Esophagus squamous epithelium (tissue), 5 donors: Measurements from ENCODE around the gene MEOX2. TPM values are rescaled to one million over a fixed set of nuclear protein-coding genes. Genes with fewer than 3 reads are reported as not detected.

Experiments
- DNase-seq: peaks from one replicate; lab custom pipeline; 2025; lab: John Stamatoyannopoulos, UW
- H3K27ac ChIP-seq, 4 donors: fragments of 200-600 bp; sonication (generic); one replicate each; pipeline ENCODE4 v1.5.1; 2016 to 2019; ENCODE audit warnings: mild to moderate bottlenecking in 1 of 4
- H3K27me3 ChIP-seq, 4 donors: fragments of 200-600 bp; sonication (generic); 1 replicate in 3 of 4; 2 replicates in 1 of 4; pipeline versions ENCODE4 v1.5.1 to v1.6.0; 2017 to 2021; ENCODE audit warnings: antibody characterized with exemption in 1 of 4
- H3K36me3 ChIP-seq, 3 donors: fragments of 200-600 bp; sonication (generic); one replicate each; pipeline ENCODE4 v1.5.1; 2016 to 2019
- H3K4me1 ChIP-seq, 3 donors: fragments of 200-600 bp; sonication (generic); one replicate each; pipeline ENCODE4 v1.5.1; 2017 to 2019
- H3K4me3 ChIP-seq, 4 donors: fragments of 200-600 bp; sonication (generic); 1 replicate in 3 of 4; 2 replicates in 1 of 4; pipeline ENCODE4 v1.5.1; 2016 to 2019; ENCODE audit warnings: mild to moderate bottlenecking in 2 of 4, moderate library complexity in 1 of 4
- H3K9me3 ChIP-seq, 3 donors: fragments of 200-600 bp; sonication (generic); one replicate each; pipeline ENCODE4 v1.5.1; 2016 to 2019
- CTCF ChIP-seq, 6 experiments: fragments of 450-650 bp in 4 of 6; fragments of 200-600 bp in 2 of 6; sonication (generic) in 2 of 6; IDR thresholded peaks; one replicate each; pipeline ENCODE4 v1.5.1; 2016 to 2019; ENCODE audit warnings: antibody characterized with exemption in 6 of 6, mild to moderate bottlenecking in 4 of 6, moderate library complexity in 4 of 6
- POLR2A ChIP-seq, 4 donors: fragments of 450-650 bp; IDR thresholded peaks; one replicate each; pipeline ENCODE4 v1.6.1; 2017; ENCODE audit warnings: antibody characterized with exemption in 4 of 4, mild to moderate bottlenecking in 4 of 4, moderate library complexity in 3 of 4
- WGBS, 2 donors: methylation state at CpG; one replicate each; pipeline ENCODE4 v1.1.5; 2018; 5-methylcytosine and 5-hydroxymethylcytosine counted together
- intact Hi-C: fragments of 100-400 bp; cut with DNase I; formaldehyde crosslinking; loops from one replicate; pipeline ENCODE4 v1.15.0; 2022
- total RNA-seq, 4 donors: library from RNA; depleted of rRNA; stranded (reverse); fragments of >200 nt; gene quantifications; one replicate each; pipeline ENCODE4 v1.1.0, GENCODE V29; 2016
- donor health status: DM: yes; HTN: yes; CAD: no.

Gene MEOX2
- total RNA-seq, 4 donors from 2014 or later: 0.19 to 3.2 (median 2.0) TPM

DNA sequence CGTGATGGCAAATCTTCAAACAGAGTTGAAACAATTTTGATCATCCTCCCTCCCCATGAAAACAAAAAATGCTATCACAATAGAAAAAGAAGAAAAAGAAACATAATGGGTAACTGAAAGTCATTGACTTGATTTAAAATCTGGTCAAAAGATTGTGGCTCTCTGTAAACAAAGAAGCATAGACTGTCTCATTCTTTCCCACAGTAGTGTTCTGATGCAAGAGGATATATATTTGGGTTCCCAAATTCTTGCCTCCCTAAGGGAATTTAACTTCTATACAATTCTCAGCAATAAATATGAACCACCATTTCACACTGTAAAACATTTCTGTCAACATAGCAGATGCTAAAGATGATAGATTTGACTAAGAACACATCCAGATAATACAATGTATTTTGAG, 32.8 kb upstream of the MEOX2 start:
- 72 to 94% methylated on average over 1 of the region's 1 CpG for WGBS, 2 donors
- intact Hi-C loops: no loop called here

DNA sequence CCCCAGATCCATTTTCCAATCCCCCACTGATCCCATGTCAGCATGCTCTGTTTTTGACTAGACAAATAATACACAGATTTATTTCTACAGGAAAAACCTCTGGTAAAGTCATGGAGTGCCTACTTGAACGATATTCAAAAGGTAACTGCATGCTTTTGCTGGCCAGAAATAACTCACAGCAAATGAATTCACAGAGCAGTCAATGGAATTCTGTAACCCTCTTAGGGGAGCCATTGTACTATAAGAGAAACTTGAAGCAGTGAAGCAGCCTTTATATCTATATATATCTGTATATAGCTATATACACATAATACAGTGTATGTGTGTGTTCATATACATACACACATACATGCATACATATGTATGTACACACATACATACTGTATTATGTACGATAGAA, 29.0 kb upstream of the MEOX2 start:
- TF ChIP-seq POLR2A (IDR thresholded peaks at IDR 0.05) (no peak), CTCF (IDR thresholded peaks at IDR 0.05) (no peak)
- no peaks in the 10 kb centered on the region for H3K36me3 ChIP-seq
- no peak overlapping the region for H3K4me3 ChIP-seq
- no peak overlapping the region for H3K27ac ChIP-seq
- no peaks in the 10 kb centered on the region for H3K27me3 ChIP-seq
- intact Hi-C loops: no loop called here
- WGBS, 2 donors: 64 to 69% methylated on average over 2 of the region's 2 CpGs
- no peaks in the 10 kb centered on the region for H3K4me1 ChIP-seq
- H3K9me3 ChIP-seq: no peaks in the 10 kb centered on the region
- DNase-seq: no peak

More for the DNA sequence above, 32.8 kb upstream of the MEOX2 start:
- Histone ChIP-seq H3K36me3 (no peaks in the 10 kb centered on the region), H3K4me3 (no peak overlapping the region), H3K4me1 (no peaks in the 10 kb centered on the region), H3K9me3 (no peaks in the 10 kb centered on the region), H3K27me3 (no peaks in the 10 kb centered on the region), H3K27ac (no peak overlapping the region)
- TF ChIP-seq POLR2A (IDR thresholded peaks at IDR 0.05) (no peak), CTCF (IDR thresholded peaks at IDR 0.05) (no peak)
- DNase-seq: no peak

DNA sequence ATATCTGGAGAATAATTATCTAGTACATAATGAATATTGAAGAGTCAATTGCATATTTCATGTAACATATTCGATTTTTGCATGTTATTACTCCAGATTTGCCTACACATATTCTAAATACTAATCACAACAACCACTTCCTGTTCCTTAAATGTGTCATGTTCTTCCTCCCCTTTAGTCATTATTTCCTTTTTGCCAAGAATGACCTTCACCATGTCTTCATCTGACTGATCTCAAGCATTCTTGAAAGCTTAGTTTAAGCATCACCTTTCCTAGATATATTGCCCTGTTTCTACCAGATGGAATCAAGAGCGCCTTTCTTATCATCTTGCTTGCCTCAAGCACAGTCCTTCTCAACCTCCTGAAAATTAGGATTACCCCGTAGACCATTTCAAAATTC, 23.5 kb upstream of the MEOX2 start:
- H3K9me3 ChIP-seq: no peaks in the 10 kb centered on the region
- no peak overlapping the region for H3K4me3 ChIP-seq
- TF ChIP-seq CTCF (IDR thresholded peaks at IDR 0.05) (no peak), POLR2A (IDR thresholded peaks at IDR 0.05) (no peak)
- 67 to 70% methylated on average over 3 of the region's 3 CpGs for WGBS, 2 donors
- no peaks in the 10 kb centered on the region for H3K4me1 ChIP-seq
- H3K36me3 ChIP-seq: no peaks in the 10 kb centered on the region
- H3K27ac ChIP-seq: no peak overlapping the region
- no peaks in the 10 kb centered on the region for H3K27me3 ChIP-seq
- no peak for DNase-seq
- intact Hi-C loops: no loop called here

GRCh38 chr7:15707570-15707969, 21.1 kb upstream of the MEOX2 start:
- DNase-seq: no peak
- no peak for TF ChIP-seq CTCF (IDR thresholded peaks at IDR 0.05)
- TF ChIP-seq POLR2A (IDR thresholded peaks at IDR 0.05): no peak
- H3K27me3 ChIP-seq: no peaks in the 10 kb centered on the region
- intact Hi-C loops: no loop called here
- no peaks in the 10 kb centered on the region for H3K36me3 ChIP-seq
- no peak overlapping the region for H3K27ac ChIP-seq
- H3K9me3 ChIP-seq: no peaks in the 10 kb centered on the region
- no peaks in the 10 kb centered on the region for H3K4me1 ChIP-seq
- 32 to 33% methylated on average over 1 of the region's 1 CpG for WGBS, 2 donors
- H3K4me3 ChIP-seq: no peak overlapping the region

GRCh38 chr7:15703732-15704131, 17.2 kb upstream of the MEOX2 start:
- no peak overlapping the region for H3K4me3 ChIP-seq
- 56 to 60% methylated on average over 1 of the region's 1 CpG for WGBS, 2 donors
- no peak for DNase-seq
- no peaks in the 10 kb centered on the region for H3K27me3 ChIP-seq
- no peaks in the 10 kb centered on the region for H3K9me3 ChIP-seq
- no peak overlapping the region for H3K27ac ChIP-seq
- intact Hi-C loops: no loop called here
- no peaks in the 10 kb centered on the region for H3K36me3 ChIP-seq
- H3K4me1 ChIP-seq: no peaks in the 10 kb centered on the region
- TF ChIP-seq POLR2A (IDR thresholded peaks at IDR 0.05): no peak
- TF ChIP-seq CTCF (IDR thresholded peaks at IDR 0.05): no peak
